Measurements from ENCODE around the gene CNEP1R1. TPM values are rescaled to one million over a fixed set of nuclear protein-coding genes. Genes with fewer than 3 reads are reported as not detected.
"Not testable (repeated sequence)": the region's sequence is repeated elsewhere in the genome, so short reads cannot be mapped to it uniquely, and the experiment has no call there.

The CNEP1R1 gene
- total RNA-seq, 1 experiment from 2014 or later, result 12.2 TPM

GRCh38 chr16:50012182-50012581 is 12.8 kb upstream of the CNEP1R1 start:
- ChIA-PET CTCF (no interaction called here), POLR2A (ENCODE audit: unreplicated experiment) (interaction anchor here (0.6 kb wide), 1 partner anchor 821 kb away, joined by 16 read pairs; no protein-coding TSS in a partner anchor)
- H3K27ac ChIP-seq, result no peak overlapping the region
- no peaks in the 10 kb centered on the region for H3F3A ChIP-seq (ENCODE audit: insufficient read depth, low read depth)
- TF ChIP-seq CTCF (conservative IDR thresholded peaks at IDR 0.05) (no peak), EZH2 (IDR thresholded peaks at IDR 0.05; ENCODE audit: low read depth) (no peak)
- BruUV-seq (replicated peaks), result no TSS peak
- peaks cover 35% of the 10 kb centered on the region for H3K27me3 ChIP-seq (ENCODE audit: insufficient read depth, low read depth)
- H3K4me2 ChIP-seq, result no peak overlapping the region
- intact Hi-C loops (cut with micrococcal nuclease; ENCODE audit: unreplicated experiment), result no loop called here
- H3K36me3 ChIP-seq (ENCODE audit: low read depth), result no peaks in the 10 kb centered on the region
- H3K9me2 ChIP-seq (ENCODE audit: insufficient read depth), result no peaks in the 10 kb centered on the region
- H3K4me1 ChIP-seq (replicated peaks; ENCODE audit: insufficient read depth), result no peaks in the 10 kb centered on the region
- H3K4me3 ChIP-seq, result no peak overlapping the region
- no peaks in the 10 kb centered on the region for H3K9me3 ChIP-seq (ENCODE audit: insufficient read depth, low read depth)
- no peaks in the 10 kb centered on the region for H3K79me2 ChIP-seq (ENCODE audit: low read depth)
- H2AFZ ChIP-seq, result no peak overlapping the region
- DNase-seq, result no peak
- no peaks in the 10 kb centered on the region for H4K20me1 ChIP-seq (ENCODE audit: insufficient read depth)

- H3K4me1 ChIP-seq (replicated peaks; ENCODE audit: insufficient read depth); H4K20me1 ChIP-seq (ENCODE audit: insufficient read depth); DNase-seq; H3K4me3 ChIP-seq; H2AFZ ChIP-seq; H3K4me2 ChIP-seq; H3K9me3 ChIP-seq (ENCODE audit: insufficient read depth, low read depth); H3K27ac ChIP-seq; intact Hi-C loops (cut with micrococcal nuclease; ENCODE audit: unreplicated experiment); H3K36me3 ChIP-seq (ENCODE audit: low read depth); H3F3A ChIP-seq (ENCODE audit: insufficient read depth, low read depth); CTCF ChIA-PET; H3K9me2 ChIP-seq (ENCODE audit: insufficient read depth); BruUV-seq (replicated peaks); H3K79me2 ChIP-seq (ENCODE audit: low read depth); POLR2A ChIA-PET (ENCODE audit: unreplicated experiment): not testable (repeated sequence)
- peaks cover 35% of the 10 kb centered on the region for H3K27me3 ChIP-seq (ENCODE audit: insufficient read depth, low read depth)
Observed at GRCh38 chr16:50014211-50014610, 10.8 kb upstream of the CNEP1R1 start.

GRCh38 chr16:50015631-50016030 is 9.4 kb upstream of the CNEP1R1 start:
- intact Hi-C loops (cut with micrococcal nuclease; ENCODE audit: unreplicated experiment), result no loop called here
- Histone ChIP-seq H3K4me3 (no peak overlapping the region), H3K36me3 (ENCODE audit: low read depth) (no peaks in the 10 kb centered on the region), H3K4me2 (no peak overlapping the region), H3F3A (ENCODE audit: insufficient read depth, low read depth) (no peaks in the 10 kb centered on the region), H3K4me1 (replicated peaks; ENCODE audit: insufficient read depth) (no peaks in the 10 kb centered on the region), H3K27ac (no peak overlapping the region), H3K9me2 (ENCODE audit: insufficient read depth) (no peaks in the 10 kb centered on the region), H3K27me3 (ENCODE audit: insufficient read depth, low read depth) (peaks cover 22% of the 10 kb centered on the region), H3K9me3 (ENCODE audit: insufficient read depth, low read depth) (no peaks in the 10 kb centered on the region), H3K79me2 (ENCODE audit: low read depth) (no peaks in the 10 kb centered on the region), H4K20me1 (ENCODE audit: insufficient read depth) (no peaks in the 10 kb centered on the region), H2AFZ (no peak overlapping the region)
- TF ChIP-seq EZH2 (IDR thresholded peaks at IDR 0.05; ENCODE audit: low read depth), result no peak
- TF ChIP-seq CTCF (conservative IDR thresholded peaks at IDR 0.05), result no peak
- DNase-seq, result no peak
- ChIA-PET CTCF (no interaction called here), POLR2A (ENCODE audit: unreplicated experiment) (no interaction called here)
- no TSS peak for BruUV-seq (replicated peaks)

GRCh38 chr16:50017553-50017952 is 7.5 kb upstream of the CNEP1R1 start:
- Histone ChIP-seq H3K27me3 (ENCODE audit: insufficient read depth, low read depth) (peaks cover 33% of the 10 kb centered on the region), H3K9me2 (ENCODE audit: insufficient read depth) (no peaks in the 10 kb centered on the region), H3K79me2 (ENCODE audit: low read depth) (no peaks in the 10 kb centered on the region), H4K20me1 (ENCODE audit: insufficient read depth) (no peaks in the 10 kb centered on the region), H3K4me3 (no peak overlapping the region), H2AFZ (no peak overlapping the region), H3K4me2 (no peak overlapping the region), H3K36me3 (ENCODE audit: low read depth) (no peaks in the 10 kb centered on the region), H3F3A (ENCODE audit: insufficient read depth, low read depth) (no peaks in the 10 kb centered on the region), H3K27ac (no peak overlapping the region), H3K4me1 (replicated peaks; ENCODE audit: insufficient read depth) (no peaks in the 10 kb centered on the region), H3K9me3 (ENCODE audit: insufficient read depth, low read depth) (no peaks in the 10 kb centered on the region)
- CTCF ChIA-PET, result no interaction called here
- TF ChIP-seq CTCF (conservative IDR thresholded peaks at IDR 0.05), result no peak
- no peak for TF ChIP-seq EZH2 (IDR thresholded peaks at IDR 0.05; ENCODE audit: low read depth)
- DNase-seq, result no peak
- POLR2A ChIA-PET (ENCODE audit: unreplicated experiment), result no interaction called here
- intact Hi-C loops (cut with micrococcal nuclease; ENCODE audit: unreplicated experiment), result no loop called here
- BruUV-seq (replicated peaks), result no TSS peak
